K562 (cell line): ENCODE data around the gene GLB1L3. TPM values are rescaled to one million over a fixed set of nuclear protein-coding genes. Genes with fewer than 3 reads are reported as not detected.

Experiments used
- CTBP1 ChIP-seq: fragments of 450-650 bp; IDR thresholded peaks from 2 replicates; pipeline ENCODE4 v1.6.1; 2016; ENCODE audit warnings: borderline replicate concordance
- DIDO1 ChIP-seq: fragments of 450-650 bp; IDR thresholded peaks from 2 replicates; pipeline ENCODE4 v1.6.1; 2016; ENCODE audit warnings: low read depth, missing biosample characterization, missing genetic modification characterization
- E2F3 ChIP-seq: fragments of 250-450 bp; sonication (Bioruptor Pico); IDR thresholded peaks from 2 replicates; pipeline ENCODE4 v1.4.0; 2020; ENCODE audit warnings: mild to moderate bottlenecking
- EGR1 ChIP-seq: fragments of 450-650 bp; conservative IDR thresholded peaks from 2 replicates; pipeline ENCODE4 v1.6.1; 2017; ENCODE audit warnings: mild to moderate bottlenecking
- ELF2 ChIP-seq: fragments of 250-450 bp; sonication (Bioruptor Pico); IDR thresholded peaks from 2 replicates; pipeline ENCODE4 v1.5.0; 2021; ENCODE audit warnings: mild to moderate bottlenecking
- EP400 ChIP-seq: fragments of 450-650 bp; IDR thresholded peaks from 2 replicates; pipeline ENCODE4 v1.6.1; 2017; ENCODE audit warnings: antibody characterized with exemption, mild to moderate bottlenecking, moderate library complexity
- HDAC3 ChIP-seq: fragments of 450-650 bp; IDR thresholded peaks from 2 replicates; pipeline ENCODE4 v1.6.1; 2018; ENCODE audit warnings: borderline replicate concordance, mild to moderate bottlenecking, moderate library complexity; ENCODE audit not compliant: partially characterized antibody
- HMGN3 ChIP-seq: IDR thresholded peaks from 2 replicates; pipeline ENCODE4 v1.6.1; 2011; ENCODE audit warnings: borderline replicate concordance, low read depth, mild to moderate bottlenecking, mixed read lengths, low read length; ENCODE audit not compliant: insufficient read length; ENCODE audit errors: extremely low read depth
- MNT ChIP-seq, 2 experiments: fragments of 450-650 bp; conservative IDR thresholded peaks; 2 replicates each; pipeline ENCODE4 v1.6.1; 2017; ENCODE audit warnings: mild to moderate bottlenecking in 2 of 2, moderate library complexity in 2 of 2
- NR2C1 ChIP-seq, 2 experiments: fragments of 450-650 bp; IDR thresholded peaks; 2 replicates each; pipeline ENCODE4 v1.6.1; 2017; ENCODE audit warnings: mild to moderate bottlenecking in 2 of 2, antibody characterized with exemption in 1 of 2, inconsistent platforms in 1 of 2, missing compliant biosample characterization in 1 of 2, missing genetic modification characterization in 1 of 2
- ZNF407 ChIP-seq: fragments of 450-650 bp; IDR thresholded peaks from 2 replicates; pipeline ENCODE4 v1.6.1; 2016; ENCODE audit warnings: low read depth
- polyA plus RNA-seq, 8 experiments: library from polyadenylated mRNA; depleted of rRNA in 4 of 8; stranded (reverse) in 5 of 8; unstranded in 3 of 8; fragments of >200 nt; fragmentation: Nextera tagmentation in 2 of 8; fragmentation: Illumina TruSeq in 1 of 8; extraction: Ambion mirVana in 2 of 8; extraction: Trizol in 1 of 8; gene quantifications; 2 replicates each; pipeline versions ENCODE4 v1.2.1 to v1.2.3, GENCODE V29; 2011 to 2014; ENCODE audit warnings: inconsistent platforms in 1 of 8, missing spikeins in 1 of 8
- total RNA-seq, 7 experiments: library from RNA; depleted of rRNA in 6 of 7; stranded (reverse); fragments of >200 nt in 6 of 7; fragmentation: Illumina TruSeq in 2 of 7; extraction: Trizol in 2 of 7; gene quantifications; 2 replicates each; pipeline versions ENCODE4 v1.2.1 to v1.2.3, GENCODE V29; 2011 to 2021; ENCODE audit warnings: low replicate concordance in 1 of 7
- TF ChIP-seq, protein P1 (sequence below): fragments of 200-800 bp; sonication (Bioruptor generic); IDR thresholded peaks from 2 replicates; pipeline ENCODE4 v1.6.1; 2017; ENCODE audit warnings: missing genetic modification characterization, missing compliant biosample characterization
- TF ChIP-seq, protein P2 (sequence below), 2 experiments: fragments of 450-650 bp; IDR thresholded peaks; 2 replicates each; pipeline ENCODE4 v1.6.1; 2016

Gene GLB1L3
- total and polyA plus RNA-seq, 9 of the 15 experiments (the other 6 are each of a cell fraction or from before 2014, with no cell fraction given): 0.18 to 3.3 (median 0.49) TPM

DNA sequence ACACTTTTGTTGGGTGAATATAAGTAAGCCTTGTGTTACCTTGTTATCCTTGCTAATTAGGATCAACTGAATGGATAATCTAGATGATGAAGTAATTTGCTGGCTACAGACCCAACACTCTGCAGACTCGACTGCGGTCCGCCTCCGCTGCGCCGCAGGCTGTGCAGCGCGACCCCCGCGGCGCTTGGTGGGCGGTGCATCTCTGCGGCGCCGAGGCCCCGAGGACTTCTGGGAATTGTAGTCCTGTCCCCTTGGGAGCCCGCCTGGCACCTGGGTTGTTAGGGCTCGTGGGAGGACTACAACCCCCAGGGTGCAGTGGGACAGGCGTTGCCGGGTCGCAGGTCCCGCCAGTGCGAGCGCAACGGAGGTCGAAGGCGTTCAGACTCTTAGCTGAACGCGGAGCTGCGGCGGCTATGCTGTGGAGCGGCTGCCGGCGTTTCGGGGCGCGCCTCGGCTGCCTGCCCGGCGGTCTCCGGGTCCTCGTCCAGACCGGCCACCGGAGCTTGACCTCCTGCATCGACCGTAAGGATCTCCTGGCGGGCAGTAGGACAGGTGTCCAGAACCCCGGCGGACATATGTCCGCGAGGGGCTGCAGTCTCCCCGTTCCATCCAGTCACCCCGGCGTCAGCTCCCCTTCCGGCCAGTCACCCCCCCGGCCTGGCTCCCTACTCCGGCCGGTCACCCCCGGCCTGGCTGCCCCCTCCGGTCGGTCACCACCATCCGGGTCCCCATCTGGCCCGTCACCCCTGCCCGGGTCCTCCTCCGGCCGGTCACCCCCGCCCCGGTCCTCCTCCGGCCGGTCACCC, 22.8 kb upstream of the GLB1L3 start, which contains the start of the genes ACAD8 and THYN1 (continued):
- TF ChIP-seq ZNF407 (peak; percentile 92), HDAC3 (no peak), DIDO1 (peak; percentile 61), NR2C1 (IDR thresholded peaks at IDR 0.05) (peak; percentile 97), NR2C1 (tag; IDR thresholded peaks at IDR 0.05) (peak; percentile 98), CTBP1 (peak; percentile 72), HMGN3 (peak; percentile 60), EGR1 (peak; percentile 90), E2F3 (CRISPR knock-in tag) (peak; percentile 51; the same call in 1 of the 2 replicates), ELF2 (CRISPR knock-in tag) (no peak), EP400 (peak; percentile 52; the same call in 1 of the 2 replicates), MNT (conservative IDR thresholded peaks at IDR 0.05) (peak in 1 of 2 experiments; percentile 84; a peak in 3 of 4 replicates)
- TF ChIP-seq, protein P1, sequence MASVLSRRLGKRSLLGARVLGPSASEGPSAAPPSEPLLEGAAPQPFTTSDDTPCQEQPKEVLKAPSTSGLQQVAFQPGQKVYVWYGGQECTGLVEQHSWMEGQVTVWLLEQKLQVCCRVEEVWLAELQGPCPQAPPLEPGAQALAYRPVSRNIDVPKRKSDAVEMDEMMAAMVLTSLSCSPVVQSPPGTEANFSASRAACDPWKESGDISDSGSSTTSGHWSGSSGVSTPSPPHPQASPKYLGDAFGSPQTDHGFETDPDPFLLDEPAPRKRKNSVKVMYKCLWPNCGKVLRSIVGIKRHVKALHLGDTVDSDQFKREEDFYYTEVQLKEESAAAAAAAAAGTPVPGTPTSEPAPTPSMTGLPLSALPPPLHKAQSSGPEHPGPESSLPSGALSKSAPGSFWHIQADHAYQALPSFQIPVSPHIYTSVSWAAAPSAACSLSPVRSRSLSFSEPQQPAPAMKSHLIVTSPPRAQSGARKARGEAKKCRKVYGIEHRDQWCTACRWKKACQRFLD (CRISPR knock-in tag): peak; percentile 61; the same call in 1 of the 2 replicates
- TF ChIP-seq, protein P2, sequence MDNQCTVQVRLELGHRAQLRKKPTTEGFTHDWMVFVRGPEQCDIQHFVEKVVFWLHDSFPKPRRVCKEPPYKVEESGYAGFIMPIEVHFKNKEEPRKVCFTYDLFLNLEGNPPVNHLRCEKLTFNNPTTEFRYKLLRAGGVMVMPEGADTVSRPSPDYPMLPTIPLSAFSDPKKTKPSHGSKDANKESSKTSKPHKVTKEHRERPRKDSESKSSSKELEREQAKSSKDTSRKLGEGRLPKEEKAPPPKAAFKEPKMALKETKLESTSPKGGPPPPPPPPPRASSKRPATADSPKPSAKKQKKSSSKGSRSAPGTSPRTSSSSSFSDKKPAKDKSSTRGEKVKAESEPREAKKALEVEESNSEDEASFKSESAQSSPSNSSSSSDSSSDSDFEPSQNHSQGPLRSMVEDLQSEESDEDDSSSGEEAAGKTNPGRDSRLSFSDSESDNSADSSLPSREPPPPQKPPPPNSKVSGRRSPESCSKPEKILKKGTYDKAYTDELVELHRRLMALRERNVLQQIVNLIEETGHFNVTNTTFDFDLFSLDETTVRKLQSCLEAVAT (IDR thresholded peaks at IDR 0.05): 0 out of 4 replicates have a peak, but pooled peaks of 1 of the 2 experiments have one; percentile 11
